Liver (tissue), 3 donors: Measurements from ENCODE around the gene CD82.

Experiments used
- EGR1 ChIP-seq, 2 donors: IDR thresholded peaks; 2 replicates each; pipeline ENCODE4 v1.6.1; 2016 to 2018; ENCODE audit warnings: antibody characterized with exemption in 2 of 2, low read depth in 2 of 2
- RAD21 ChIP-seq, 2 donors: IDR thresholded peaks; 2 replicates each; pipeline ENCODE4 v1.6.1; 2016; ENCODE audit warnings: antibody characterized with exemption in 2 of 2, mild to moderate bottlenecking in 2 of 2
- REST ChIP-seq: IDR thresholded peaks from 2 replicates; pipeline ENCODE4 v1.6.1; 2016; ENCODE audit warnings: antibody characterized with exemption, mild to moderate bottlenecking
- SP1 ChIP-seq: IDR thresholded peaks from 2 replicates; pipeline ENCODE4 v1.6.1; 2018; ENCODE audit warnings: antibody characterized with exemption, mild to moderate bottlenecking
- TF ChIP-seq, protein P1 (sequence below): fragments of 150-350 bp; IDR thresholded peaks from 2 replicates; pipeline ENCODE4 v1.5.1; 2017; ENCODE audit warnings: improper control_type of control experiment, low read depth, low read length; ENCODE audit not compliant: missing input control
- TF ChIP-seq, protein P2 (sequence below): IDR thresholded peaks from 2 replicates; pipeline ENCODE4 v1.6.1; 2016; ENCODE audit warnings: antibody characterized with exemption
- TF ChIP-seq, protein P3 (sequence below): IDR thresholded peaks from 2 replicates; pipeline ENCODE4 v1.6.1; 2016; ENCODE audit warnings: antibody characterized with exemption
- TF ChIP-seq, protein P4 (sequence below): IDR thresholded peaks from 2 replicates; pipeline ENCODE4 v1.6.1; 2016; ENCODE audit warnings: antibody characterized with exemption
- donor health status: healthy.
- donor health status: healthy.

DNA sequence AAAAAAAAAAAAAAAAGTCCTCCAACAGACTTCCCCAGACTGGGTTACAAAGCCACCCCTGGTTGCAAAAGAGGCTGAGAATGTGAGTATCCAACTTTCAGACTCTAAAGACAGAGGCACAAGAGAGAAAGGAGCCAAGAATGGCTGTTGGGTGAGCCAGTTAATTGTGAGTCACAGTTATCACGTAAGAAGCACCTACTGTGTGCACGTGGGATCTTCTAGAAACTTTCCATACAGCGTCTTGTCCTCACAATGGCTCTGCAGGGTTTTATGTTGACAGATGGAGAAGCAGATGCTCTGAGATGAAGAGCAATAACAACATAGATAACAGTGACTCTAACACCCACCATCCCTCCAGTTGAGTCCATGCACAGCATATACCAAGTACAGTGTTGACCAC lies 41.0 kb downstream of the CD82 start:
- TF ChIP-seq, protein P1, sequence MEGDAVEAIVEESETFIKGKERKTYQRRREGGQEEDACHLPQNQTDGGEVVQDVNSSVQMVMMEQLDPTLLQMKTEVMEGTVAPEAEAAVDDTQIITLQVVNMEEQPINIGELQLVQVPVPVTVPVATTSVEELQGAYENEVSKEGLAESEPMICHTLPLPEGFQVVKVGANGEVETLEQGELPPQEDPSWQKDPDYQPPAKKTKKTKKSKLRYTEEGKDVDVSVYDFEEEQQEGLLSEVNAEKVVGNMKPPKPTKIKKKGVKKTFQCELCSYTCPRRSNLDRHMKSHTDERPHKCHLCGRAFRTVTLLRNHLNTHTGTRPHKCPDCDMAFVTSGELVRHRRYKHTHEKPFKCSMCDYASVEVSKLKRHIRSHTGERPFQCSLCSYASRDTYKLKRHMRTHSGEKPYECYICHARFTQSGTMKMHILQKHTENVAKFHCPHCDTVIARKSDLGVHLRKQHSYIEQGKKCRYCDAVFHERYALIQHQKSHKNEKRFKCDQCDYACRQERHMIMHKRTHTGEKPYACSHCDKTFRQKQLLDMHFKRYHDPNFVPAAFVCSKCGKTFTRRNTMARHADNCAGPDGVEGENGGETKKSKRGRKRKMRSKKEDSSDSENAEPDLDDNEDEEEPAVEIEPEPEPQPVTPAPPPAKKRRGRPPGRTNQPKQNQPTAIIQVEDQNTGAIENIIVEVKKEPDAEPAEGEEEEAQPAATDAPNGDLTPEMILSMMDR, result no peak
- TF ChIP-seq EGR1 (IDR thresholded peaks at IDR 0.05; ENCODE audit: low read depth in 2 of 2), result no peak
- TF ChIP-seq SP1, result no peak
- TF ChIP-seq, protein P2, sequence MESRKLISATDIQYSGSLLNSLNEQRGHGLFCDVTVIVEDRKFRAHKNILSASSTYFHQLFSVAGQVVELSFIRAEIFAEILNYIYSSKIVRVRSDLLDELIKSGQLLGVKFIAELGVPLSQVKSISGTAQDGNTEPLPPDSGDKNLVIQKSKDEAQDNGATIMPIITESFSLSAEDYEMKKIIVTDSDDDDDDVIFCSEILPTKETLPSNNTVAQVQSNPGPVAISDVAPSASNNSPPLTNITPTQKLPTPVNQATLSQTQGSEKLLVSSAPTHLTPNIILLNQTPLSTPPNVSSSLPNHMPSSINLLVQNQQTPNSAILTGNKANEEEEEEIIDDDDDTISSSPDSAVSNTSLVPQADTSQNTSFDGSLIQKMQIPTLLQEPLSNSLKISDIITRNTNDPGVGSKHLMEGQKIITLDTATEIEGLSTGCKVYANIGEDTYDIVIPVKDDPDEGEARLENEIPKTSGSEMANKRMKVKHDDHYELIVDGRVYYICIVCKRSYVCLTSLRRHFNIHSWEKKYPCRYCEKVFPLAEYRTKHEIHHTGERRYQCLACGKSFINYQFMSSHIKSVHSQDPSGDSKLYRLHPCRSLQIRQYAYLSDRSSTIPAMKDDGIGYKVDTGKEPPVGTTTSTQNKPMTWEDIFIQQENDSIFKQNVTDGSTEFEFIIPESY, result no peak
- no peak for TF ChIP-seq REST
- no peak for TF ChIP-seq RAD21 (IDR thresholded peaks at IDR 0.05)
- TF ChIP-seq, protein P3, sequence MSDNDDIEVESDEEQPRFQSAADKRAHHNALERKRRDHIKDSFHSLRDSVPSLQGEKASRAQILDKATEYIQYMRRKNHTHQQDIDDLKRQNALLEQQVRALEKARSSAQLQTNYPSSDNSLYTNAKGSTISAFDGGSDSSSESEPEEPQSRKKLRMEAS, result no peak
- TF ChIP-seq, protein P4, sequence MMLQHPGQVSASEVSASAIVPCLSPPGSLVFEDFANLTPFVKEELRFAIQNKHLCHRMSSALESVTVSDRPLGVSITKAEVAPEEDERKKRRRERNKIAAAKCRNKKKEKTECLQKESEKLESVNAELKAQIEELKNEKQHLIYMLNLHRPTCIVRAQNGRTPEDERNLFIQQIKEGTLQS, result no peak
